ENCODE measurements around the gene AP2A1.

The AP2A1 gene

DNA sequence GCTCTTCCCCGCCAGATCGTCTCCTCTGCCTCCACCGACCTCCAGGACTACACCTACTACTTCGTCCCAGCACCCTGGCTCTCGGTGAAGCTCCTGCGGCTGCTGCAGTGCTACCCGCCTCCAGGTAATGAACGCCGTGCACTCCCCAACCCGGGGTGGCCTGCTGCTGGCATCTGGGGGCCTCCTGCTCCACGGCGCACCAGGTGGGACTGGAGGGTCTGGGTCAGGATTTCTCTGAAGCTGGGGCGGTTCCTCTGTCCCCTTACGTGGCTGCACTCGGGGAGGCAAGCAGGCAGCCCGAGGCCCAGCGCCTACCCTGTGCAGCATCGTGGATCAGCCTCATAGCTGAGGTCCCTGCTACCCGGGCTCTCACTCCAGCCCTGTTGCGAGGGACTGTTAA lies 28.8 kb downstream of the AP2A1 start:
- no peak for DNase-seq

DNA sequence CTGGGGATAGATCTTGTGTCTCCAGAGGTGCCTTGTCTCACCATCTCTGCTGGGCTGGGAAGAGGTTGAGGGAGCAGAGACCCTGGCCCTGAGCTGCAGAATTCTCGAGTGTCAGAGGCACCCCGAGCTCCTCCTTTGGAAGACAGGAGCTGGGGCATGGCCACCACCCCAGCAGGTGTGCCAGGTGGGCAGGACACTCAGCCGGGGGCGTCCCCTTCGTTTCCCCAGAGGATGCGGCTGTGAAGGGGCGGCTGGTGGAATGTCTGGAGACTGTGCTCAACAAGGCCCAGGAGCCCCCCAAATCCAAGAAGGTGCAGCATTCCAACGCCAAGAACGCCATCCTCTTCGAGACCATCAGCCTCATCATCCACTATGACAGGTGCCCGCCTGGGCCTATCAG lies 31.8 kb downstream of the AP2A1 start:
- DNase-seq: no peak

DNA sequence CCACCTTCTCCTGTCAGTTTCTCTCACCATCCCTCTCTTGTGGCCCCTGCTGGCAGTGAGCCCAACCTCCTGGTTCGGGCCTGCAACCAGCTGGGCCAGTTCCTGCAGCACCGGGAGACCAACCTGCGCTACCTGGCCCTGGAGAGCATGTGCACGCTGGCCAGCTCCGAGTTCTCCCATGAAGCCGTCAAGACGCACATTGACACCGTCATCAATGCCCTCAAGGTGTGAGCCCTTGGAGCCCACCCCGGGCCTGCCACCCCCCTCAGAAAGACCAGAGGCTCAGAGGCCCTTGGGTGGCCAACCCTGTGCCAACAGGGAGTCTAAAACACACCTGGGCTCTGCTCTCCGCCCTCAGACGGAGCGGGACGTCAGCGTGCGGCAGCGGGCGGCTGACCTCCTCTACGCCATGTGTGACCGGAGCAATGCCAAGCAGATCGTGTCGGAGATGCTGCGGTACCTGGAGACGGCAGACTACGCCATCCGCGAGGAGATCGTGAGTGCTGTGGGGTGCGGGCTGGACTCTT lies 32.5 kb downstream of the AP2A1 start:
- no peak for DNase-seq

DNA sequence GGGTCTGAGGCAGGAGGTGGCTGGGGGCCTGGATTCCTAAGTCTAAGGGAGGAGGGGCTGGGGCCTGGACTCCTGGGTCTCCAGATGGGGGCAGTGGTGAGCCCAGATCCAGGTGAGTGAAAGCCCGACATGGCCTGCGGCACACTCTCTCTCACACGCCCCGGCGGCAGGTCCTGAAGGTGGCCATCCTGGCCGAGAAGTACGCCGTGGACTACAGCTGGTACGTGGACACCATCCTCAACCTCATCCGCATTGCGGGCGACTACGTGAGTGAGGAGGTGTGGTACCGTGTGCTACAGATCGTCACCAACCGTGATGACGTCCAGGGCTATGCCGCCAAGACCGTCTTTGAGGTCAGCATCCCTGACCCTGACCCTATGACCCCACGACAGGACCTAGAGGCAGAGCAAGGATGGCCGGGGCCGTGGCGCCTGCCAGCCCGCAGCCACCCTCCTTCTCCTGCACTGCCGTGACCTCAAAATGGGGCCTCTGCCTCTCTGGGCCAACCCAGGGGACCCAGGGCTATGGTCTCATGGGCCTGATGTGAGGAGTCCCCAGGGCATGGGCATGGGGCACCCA lies 33.1 kb downstream of the AP2A1 start:
- no peak for DNase-seq

DNA sequence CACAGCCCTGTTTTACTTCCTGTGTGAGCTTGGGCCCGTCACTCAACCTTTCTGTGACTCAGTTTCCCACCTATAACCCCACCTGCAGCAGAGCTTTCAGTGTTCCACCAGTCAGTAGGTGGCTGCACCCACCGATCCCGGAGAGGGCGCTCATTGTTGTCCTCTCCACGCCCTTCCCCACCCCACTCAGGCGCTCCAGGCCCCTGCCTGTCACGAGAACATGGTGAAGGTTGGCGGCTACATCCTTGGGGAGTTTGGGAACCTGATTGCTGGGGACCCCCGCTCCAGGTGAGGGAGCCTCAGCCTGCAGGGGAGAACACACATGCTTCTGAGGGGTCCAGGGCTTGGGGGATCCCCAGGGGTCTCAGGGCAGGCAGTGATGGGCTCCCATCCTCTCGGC lies 34.0 kb downstream of the AP2A1 start:
- DNase-seq: no peak

DNA sequence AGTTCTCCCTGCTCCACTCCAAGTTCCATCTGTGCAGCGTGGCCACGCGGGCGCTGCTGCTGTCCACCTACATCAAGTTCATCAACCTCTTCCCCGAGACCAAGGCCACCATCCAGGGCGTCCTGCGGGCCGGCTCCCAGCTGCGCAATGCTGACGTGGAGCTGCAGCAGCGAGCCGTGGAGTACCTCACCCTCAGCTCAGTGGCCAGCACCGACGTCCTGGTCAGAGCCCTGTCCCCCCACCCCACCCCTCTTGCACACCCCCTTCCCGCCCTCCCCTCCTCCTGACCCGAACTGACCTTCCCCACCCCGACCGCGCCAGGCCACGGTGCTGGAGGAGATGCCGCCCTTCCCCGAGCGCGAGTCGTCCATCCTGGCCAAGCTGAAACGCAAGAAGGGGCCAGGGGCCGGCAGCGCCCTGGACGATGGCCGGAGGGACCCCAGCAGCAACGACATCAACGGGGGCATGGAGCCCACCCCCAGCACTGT lies 34.6 kb downstream of the AP2A1 start:
- DNase-seq: no peak

DNA sequence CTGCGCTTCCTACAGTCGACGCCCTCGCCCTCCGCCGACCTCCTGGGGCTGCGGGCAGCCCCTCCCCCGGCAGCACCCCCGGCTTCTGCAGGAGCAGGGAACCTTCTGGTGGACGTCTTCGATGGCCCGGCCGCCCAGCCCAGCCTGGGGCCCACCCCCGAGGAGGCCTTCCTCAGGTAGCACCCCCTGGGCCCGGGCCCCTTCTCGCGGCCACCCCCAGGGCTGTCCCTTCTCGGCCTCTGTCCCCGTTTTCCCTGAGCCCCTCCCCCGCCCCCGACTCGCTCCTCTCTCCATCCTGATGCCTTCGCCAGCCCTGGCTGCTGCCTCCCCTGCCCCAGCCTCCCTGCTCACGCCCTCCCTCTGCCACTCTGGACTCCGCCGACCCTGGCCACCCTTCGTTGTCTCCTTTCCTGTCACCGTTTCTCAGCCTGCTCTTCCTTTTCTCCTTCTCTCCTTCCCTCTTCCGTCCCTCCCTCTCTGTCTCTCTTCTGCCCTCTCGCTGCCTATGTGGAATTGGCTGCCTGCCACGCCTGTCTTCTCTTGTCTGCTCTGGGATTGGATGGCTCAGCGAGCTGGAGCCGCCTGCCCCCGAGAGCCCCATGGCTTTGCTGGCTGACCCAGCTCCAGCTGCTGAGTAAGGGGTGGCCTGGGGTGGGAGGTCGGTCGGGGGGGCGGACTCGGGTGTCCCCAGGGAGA lies 35.3 kb downstream of the AP2A1 start:
- DNase-seq: no peak

DNA sequence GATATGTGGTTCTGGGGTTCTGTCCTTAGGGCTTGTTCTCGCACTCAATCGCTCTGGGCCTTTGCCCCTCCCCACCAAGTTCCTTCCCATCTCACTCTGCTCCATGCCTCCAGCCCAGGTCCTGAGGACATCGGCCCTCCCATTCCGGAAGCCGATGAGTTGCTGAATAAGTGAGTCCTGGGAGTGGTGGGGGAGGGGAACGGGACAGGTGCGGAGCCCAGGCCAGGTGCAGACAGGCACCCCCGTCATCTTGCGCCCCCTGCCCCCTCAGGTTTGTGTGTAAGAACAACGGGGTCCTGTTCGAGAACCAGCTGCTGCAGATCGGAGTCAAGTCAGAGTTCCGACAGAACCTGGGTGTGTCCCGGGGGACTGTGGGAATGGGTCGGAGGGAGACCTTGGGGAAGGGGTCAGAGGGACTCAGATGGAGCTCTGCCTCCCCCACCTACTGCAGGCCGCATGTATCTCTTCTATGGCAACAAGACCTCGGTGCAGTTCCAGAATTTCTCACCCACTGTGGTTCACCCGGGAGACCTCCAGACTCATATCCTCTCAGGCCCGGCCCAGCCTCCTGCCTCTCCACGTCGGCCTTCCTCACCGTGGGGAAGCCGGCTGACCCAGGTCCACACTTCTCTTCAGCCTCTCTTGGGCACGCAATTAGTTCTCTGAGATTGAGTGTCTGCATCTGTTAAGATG lies 36.2 kb downstream of the AP2A1 start:
- no peak for DNase-seq

DNA sequence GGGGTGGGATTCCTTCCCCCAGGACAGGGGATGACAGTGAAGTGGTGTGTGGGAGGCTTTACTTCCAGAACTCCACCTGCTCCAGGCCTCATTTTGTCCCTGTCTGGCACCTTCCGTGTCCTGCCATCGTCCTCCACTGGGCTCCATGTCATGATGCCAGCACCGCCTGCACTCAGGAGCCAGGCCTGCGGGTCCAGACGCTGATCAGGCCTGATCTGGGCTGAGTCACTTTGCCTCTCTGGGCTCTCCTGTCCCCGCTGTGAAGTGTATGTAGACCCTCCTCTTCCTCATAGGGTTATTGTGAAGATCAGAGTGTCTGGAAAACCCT lies 36.7 kb downstream of the AP2A1 start:
- no peak for DNase-seq

DNA sequence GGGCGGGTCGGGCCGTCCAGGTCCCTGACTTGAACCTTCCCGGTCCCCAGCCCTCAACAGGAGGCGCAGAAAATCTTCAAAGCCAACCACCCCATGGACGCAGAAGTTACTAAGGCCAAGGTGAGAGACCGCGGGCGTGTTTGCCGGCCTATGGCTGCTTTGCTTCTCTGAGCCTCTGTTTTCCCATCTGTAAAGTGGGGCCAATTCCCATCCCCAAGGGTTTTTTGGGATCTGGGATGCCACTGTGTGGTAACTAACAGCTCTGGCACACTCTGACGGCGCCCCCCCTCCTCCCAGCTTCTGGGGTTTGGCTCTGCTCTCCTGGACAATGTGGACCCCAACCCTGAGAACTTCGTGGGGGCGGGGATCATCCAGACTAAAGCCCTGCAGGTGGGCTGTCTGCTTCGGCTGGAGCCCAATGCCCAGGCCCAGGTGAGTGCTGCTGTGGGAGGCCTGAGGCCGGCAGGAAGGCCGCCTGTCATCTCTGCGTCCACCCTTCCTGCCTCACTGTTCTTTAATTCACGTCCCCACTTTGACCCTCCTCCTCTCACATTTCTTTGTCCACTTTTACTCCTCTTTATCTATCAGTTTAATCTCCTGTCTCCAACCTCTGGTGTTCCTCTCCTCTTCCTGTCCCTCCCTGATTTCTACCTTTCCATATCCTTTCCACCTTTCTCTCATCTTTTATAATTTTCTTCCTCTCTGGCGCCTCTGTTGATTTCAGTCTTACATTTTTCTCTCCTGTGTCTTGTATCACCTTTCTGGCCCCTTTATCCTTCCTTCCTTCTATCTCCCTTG lies 39.2 kb downstream of the AP2A1 start:
- DNase-seq: no peak

DNA sequence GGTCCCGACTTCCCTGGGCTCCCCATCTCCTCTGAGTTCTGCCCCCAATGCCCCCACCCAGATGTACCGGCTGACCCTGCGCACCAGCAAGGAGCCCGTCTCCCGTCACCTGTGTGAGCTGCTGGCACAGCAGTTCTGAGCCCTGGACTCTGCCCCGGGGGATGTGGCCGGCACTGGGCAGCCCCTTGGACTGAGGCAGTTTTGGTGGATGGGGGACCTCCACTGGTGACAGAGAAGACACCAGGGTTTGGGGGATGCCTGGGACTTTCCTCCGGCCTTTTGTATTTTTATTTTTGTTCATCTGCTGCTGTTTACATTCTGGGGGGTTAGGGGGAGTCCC lies 39.8 kb downstream of the AP2A1 start:
- DNase-seq: no peak

DNA sequence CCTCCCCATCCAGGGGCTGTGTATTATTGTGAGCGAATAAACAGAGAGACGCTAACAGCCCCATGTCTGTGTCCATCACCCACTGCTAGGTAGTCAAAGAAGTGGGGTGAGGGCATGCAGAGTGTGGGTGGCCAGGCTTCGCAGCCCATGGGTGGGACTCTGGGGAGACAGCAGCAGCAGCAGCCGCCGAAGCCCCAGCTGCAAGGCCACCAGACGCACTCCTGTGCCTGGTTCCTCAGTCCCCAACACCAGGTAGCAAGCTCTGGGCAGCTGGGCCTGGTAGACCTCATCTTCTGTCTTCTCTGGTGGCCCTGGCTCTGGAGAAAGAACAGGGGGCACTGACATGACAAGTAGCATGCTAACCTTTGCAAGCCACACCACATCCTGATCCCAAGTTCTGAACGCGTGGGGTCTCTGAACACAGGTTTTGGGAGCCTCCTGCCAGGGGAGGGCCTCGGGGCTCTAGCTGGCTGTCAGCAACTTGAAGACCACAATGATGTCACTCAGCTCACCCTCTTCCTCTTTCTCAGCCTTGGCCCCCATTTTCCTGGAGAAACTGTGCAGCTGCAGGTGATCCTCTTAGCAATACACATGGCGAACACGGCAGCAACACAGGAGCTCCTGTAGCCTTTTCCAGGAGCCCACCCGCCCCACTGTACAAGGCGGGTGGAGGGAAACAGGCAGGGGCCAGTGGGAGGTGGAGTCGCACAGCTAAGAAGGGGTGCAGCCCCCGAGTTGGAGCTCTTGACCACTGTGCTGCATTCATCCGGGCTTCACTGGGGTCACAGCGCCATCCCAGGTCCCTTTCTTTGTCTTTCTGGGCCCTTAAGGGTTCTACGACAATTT lies 40.5 kb downstream of the AP2A1 start:
- peak; percentile 49 for DNase-seq

DNA sequence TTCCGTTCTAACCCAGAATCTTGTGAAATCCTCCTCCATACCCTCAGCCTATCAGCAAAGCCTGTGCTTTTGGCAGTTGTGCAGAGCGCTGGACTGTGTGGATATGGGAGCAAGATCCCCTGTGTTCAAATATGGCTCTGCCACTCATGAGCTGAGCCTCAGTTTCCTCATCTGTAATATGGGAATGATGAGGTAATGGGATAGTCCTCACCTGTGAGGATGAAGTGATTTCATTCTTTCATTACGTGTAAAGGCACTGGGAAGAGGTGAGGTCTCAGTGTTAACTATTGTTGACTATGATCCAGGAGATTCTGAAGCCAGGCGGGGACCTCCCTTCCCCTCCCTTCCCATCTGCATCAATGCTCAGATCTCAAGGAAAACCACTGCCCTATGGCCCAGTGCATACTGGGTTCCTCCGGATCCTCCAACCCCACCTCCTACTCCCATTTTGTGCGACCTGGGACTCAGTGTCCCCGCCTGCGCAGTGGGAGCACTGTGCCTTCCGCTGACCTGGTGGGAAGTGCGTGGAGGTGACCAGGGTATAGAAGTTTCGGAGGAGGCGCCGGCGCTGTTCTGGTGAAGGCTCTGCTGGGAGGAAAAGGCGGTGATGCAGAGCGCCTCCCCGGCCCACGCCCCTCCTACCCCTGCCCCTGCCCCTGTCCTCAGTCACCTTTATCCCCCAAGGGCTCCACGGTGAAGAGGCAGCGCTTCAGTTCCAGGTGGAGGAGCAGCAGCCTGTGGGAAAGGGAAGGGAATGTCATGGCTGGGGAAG lies 41.3 kb downstream of the AP2A1 start:
- DNase-seq: no peak

DNA sequence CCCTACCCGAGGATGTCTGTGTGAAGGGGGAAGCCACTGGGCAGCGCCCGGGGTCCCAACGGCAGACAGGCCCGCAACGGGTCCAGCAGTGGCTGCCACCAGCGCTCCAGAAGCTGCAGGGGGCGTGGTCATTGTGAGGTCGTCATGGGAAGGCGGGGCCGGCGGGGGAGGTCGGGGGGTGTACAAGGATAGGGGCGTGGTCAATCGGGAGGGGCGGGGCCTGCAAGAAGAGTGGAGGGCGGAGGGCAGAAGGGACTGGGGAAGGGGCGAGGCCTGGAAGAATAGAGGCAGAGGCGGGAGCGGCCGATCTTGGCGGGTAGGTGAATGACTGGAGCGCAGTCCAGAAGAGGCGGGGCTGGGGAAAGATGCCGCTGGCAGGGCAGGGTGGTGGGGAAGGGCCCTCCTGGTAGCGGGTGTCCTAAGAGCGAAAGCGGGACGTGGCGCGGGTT lies 41.9 kb downstream of the AP2A1 start:
- DNase-seq: peak; percentile 84

DNA sequence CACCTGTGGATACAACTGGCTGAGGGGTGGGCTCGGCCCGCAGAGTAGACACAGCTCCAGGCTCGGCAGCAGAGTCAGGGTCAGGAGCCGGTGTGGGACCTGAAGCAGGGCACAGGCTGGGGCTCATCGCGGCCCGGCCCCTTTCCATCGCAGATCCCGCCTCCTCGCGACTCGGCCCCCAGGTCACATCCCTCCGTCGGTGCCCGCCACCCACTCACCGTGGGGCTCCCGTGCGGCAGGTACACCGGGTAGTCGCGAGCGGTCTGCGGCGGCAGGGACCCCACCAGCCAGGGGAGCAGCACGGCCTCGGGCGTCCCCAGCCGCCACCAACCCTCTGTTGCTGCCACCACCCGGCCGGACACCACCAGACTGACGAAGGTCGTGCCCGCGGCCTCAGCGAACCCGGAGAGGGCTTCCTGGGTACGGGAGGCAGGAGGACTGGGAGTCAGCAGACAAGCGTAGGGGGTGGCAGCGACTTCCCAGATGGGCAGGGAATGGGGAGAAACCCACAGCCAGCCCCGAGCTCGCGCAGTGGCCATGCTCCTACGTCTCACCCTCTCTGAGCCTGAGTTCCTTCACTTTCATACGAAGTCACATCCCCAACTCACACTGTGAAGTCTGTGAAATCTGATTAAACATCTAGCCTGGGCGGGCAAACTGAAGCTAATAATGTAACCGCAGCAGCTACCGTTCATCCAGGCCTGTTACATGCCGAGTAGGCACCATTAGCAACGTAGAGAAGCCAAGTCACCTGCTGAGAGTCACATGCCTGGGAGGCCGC lies 42.5 kb downstream of the AP2A1 start:
- peak; percentile 67 for DNase-seq

DNA sequence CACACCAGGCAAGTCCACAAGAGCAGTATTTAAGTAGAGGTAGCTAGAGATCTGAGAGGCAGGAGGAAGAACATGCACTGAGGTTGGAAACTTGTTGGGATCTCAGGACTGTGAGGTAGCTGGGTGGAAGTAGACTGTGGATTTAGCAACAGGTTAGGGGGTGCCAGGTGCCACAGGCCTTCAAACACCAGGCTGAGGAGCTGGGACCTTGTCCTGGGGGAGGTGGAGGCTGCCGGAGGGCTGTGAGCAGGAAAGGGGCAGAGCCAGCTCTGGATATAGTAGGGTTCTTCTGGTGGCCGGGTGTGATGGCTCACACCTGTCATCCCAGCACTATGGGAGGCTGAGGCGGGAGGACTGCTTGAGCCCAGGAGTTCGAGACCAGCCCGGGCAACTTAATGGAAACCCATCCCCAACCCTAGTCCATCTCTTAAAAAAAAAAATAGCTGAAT lies 43.2 kb downstream of the AP2A1 start:
- no peak for DNase-seq

DNA sequence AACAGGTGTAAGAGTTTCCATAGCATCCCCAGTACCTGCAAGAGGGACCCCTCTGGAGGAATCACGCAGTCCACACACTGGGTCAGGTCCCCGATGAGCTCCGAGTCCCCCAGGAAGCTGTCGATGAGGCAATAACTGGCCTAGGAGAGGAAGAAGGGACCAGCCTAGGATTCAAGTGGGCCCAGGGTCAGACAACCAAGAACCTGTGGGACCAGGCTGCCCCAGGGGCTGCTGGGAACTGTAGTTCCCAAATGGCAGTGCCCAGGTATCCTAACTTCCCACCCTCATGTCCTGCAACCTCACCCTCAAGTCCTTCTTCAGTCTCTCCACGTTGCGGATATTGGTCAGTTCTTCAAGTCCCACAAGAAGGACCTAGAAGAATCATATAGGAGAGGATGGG lies 44.5 kb downstream of the AP2A1 start:
- DNase-seq: no peak

DNA sequence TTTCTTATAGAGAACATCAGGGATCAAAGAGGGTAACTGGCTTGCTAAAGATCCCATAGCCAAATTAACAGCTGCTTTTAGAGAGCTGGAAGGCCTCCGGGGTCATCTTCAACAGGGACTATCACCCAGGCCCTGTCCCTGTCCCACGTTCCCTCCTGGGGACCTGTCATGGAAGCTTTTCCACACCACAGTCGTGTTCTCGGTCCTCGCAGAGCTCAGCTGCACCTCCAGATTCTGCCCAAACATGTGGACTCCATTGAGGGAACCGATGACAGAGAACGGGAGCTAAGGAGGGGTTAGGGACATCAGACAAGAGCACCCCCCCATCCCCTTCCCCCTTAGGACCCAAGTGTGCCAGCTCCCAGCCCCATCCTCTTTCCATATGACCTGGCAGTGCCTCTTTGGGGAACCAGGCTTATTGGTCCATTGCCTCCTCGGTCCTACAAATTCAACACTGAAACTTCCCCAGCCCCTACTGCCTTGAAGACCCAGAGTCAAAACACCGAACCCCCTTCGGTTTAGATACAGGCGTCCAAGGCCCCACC lies 45.7 kb downstream of the AP2A1 start:
- no peak for DNase-seq

DNA sequence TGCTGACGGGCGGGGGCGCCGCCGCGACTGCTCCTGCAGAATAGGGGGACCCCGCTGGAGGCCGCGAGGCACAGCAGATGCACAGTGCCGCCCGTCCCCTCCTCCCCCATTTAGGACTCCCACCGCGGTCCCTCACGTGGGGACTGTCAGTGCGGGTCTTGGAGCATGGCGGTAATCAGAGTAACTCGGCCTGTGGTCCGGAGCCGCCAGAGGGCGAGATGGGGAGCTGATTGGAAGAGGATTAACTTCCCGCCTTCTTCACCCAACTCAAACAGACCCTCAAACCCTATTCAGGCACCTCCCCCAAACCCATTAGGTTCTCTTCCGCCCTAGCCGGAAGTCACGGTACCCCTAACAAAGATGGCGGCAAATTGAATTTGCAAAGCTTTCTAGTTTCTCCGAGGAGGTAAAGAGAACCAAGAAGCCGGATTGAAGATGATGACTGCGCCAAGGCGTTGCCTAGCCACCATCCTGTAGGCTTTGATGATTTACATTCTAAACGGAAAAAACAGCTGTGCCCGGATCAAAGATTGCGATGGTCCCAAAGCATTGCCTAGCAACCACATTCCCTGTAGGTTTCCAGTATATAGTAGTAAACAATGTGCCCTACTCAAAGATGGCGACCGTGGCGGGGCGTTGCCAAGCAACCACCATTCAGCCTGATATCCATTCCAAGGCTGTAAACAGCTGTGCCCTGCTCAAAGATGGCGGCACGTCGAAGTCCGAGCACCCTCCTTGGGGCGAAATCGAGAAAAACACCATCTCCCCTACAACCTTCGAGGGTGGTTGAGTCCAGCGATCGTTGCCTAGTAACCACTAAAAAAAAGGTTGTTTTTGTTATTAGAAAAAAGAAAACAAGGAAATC lies 46.4 kb downstream of the AP2A1 start, which contains the start of gene FUZ:
Gene FUZ, minus strand, starts transcription at position 296 of the 865 bp plus-strand sequence. Its CDS starts 186 bp downstream, at position 110.
- DNase-seq: peak; percentile 98

All from inflammatory macrophage treated with lipopolysaccharide for 4 hours (primary cell).